ACHN (cell line): Measurements from ENCODE around the gene IRF1.

Experiments
- DNase-seq: peaks from one replicate; pipeline ENCODE4 v3.0.0-alpha.2; 2015
- in situ Hi-C: cut with HindIII; loops from 2 replicates; pipeline ENCODE4 v1.10.0; 2017; ENCODE audit warnings: low sequenced_read_pairs, low pct_ligation_motif_present, low pct_unique_long_range_greater_than_20kb

The IRF1 gene

GRCh38 chr5:132501961-132502931 lies 11.7 kb upstream of the IRF1 start:
- in situ Hi-C loops: no loop called here
- no peak for DNase-seq

GRCh38 chr5:132501629-132501956 lies 11.0 kb upstream of the IRF1 start:
- in situ Hi-C loops: no loop called here
- no peak for DNase-seq

DNA sequence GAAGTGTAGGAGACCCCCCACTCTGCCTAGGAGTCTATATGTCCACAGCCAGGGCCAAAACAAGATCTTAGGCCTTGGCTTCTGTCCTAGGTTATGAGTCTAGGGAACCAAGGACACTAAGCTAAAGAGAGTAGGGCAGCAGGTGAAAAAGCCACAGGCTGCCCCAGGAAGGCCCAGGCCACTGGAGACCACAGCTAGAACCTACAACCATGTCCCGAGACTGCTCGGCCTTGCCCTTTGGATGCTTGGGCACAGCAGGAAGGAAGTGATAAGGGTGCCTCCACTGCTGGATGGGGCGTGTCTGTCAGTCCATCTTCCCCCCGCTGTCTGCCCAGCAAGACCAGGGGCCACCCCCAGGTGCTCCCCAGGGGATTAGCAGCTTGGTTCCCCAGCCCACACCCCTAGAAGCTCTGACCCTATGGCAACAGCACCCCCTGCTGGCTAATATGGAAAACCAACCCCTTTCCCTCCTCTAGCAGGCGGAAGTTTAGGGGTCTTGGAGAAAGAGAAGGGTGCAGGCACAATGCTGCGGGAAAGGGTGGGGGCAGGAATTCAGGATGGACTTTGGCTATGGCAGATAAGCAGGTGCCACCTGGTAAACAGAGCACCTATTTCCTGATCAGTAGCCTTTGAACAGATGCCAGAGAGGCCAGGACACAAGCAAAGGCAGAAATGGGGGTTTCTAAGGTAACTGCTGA lies 10.5 kb upstream of the IRF1 start:
- DNase-seq: peak; percentile 62
- in situ Hi-C loops: no loop called here

DNA sequence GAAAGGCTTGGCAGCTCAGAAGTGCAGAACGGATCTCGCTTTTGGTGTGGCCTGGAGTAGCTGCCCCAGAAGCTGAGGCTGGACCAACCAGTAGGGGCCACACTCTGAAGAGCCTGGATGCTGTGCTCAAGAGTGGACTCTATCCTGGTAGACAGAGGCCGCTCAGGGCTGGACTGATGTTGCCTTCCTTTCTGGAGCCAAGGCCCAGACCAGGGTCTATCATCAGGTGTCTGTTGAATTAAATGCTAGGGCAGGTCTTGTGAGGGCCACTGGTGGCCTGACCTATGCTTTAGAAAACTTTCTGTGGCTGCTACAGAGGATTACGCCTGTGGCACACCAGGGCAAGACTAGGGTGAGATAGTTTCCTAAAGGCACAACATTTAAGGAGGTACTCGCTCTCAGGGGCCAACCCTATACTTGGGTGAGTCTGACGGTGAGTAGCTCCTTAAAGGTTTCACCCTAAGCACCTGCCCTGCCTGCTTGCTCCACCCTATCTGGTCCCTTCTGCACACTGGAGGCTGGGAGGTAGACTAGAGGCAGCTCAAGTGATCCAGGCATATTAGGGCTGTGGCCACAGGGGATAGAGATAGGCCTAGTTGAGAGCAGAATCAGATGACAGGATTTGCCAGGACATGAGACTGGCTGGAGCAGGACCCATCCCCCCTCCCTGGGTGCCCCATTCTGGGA lies 9.8 kb upstream of the IRF1 start:
- in situ Hi-C loops: no loop called here

DNA sequence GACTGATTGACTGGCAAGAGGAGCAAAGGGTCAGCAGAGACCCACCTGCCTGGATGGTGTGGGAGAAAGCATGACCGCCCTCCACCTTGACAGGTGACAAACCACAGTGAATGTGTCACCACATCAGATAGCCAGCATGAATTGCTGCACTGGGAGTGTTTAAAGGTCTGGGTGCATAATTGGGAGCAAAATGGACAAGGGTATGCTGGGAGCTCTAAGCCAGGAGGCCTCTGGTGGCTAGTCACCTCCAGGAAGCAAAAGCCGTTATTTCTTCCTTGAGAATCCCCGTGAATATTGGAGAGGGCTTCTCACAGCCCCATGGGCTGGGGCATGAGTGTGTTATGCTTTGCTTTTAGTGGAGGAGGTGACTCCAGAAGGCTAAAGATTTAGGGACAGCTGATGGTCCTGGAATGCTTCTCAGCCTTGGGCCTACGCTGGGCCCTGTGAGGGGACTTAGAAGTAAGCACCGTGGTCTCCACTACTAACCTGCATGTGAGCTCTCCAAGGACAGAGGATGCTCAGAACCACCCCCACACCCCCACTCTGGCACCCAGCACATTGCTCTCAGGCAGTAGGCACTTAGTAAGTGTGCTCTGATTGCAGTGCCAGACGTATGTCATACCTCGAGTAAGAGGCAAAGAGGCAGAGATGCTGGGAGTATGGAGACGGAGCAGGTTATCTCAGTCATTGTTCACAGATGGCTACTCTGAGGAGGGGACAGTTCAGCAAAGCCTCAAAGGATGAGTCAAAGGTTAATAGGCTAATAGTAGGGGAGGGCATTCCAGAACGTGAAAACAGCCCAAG lies 9.1 kb upstream of the IRF1 start:
- in situ Hi-C loops: loop anchor here (25.0 kb wide), 1 partner anchor 112 kb away; no protein-coding TSS in a partner anchor
- no peak for DNase-seq

More for the DNA sequence above, 9.8 kb upstream of the IRF1 start:
- no peak for DNase-seq

DNA sequence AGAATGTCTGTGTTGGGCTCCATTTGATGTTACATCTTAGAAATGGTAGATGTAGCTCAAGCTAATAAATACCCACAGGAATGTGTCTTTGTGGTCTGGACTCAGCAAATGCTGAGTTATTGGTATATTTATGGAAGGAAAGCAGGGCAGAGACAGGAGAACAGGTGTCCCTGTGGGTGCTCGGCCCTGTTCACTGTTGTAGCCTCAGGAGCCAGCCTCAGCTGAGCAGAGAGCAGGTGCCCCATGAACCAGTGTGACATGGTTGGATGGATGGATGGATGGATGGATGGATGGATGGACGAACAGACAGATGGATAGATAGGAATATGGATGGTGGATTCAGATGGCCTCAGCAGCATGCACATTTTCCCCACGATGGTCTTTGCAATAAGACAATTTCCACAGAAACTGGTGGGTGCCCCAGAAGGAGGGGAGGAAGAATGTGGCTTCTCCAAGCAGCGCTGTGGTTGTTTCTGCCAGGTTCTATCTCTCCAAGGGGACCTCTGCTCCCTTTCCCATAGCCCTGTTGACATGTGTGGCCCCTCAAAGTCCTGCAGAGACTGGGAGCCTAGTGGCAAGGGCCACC lies 8.2 kb upstream of the IRF1 start:
- in situ Hi-C loops: loop anchor here (25.0 kb wide), 1 partner anchor 111 kb away; no protein-coding TSS in a partner anchor
- peak; percentile 35 for DNase-seq

DNA sequence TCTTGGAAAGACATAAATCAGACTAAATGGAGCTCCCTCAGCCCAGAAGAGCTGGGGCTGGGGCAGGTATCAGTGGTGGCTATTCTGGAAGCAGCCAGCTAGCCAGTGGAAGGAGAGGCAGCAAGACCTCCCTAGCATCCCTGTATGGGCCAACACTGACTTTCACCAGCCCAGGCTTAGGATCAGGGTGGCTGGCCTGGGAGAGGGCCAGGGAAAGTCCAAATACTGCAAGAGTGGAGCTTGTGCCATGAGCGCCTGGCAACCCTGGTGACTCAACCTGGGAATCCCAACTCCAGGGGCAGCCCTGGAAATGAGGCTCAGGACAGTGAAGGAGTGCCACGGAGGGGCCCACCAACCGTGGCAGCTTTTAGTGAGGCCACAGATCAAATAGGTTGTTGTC lies 7.6 kb upstream of the IRF1 start:
- DNase-seq: peak; percentile 76
- in situ Hi-C loops: loop anchor here (25.0 kb wide), 1 partner anchor 111 kb away; no protein-coding TSS in a partner anchor

- in situ Hi-C loops: loop anchor here (25.0 kb wide), 1 partner anchor 110 kb away; no protein-coding TSS in a partner anchor
- peak; percentile 94 for DNase-seq
Observed at GRCh38 chr5:132497488-132497997, 7.0 kb upstream of the IRF1 start.

DNA sequence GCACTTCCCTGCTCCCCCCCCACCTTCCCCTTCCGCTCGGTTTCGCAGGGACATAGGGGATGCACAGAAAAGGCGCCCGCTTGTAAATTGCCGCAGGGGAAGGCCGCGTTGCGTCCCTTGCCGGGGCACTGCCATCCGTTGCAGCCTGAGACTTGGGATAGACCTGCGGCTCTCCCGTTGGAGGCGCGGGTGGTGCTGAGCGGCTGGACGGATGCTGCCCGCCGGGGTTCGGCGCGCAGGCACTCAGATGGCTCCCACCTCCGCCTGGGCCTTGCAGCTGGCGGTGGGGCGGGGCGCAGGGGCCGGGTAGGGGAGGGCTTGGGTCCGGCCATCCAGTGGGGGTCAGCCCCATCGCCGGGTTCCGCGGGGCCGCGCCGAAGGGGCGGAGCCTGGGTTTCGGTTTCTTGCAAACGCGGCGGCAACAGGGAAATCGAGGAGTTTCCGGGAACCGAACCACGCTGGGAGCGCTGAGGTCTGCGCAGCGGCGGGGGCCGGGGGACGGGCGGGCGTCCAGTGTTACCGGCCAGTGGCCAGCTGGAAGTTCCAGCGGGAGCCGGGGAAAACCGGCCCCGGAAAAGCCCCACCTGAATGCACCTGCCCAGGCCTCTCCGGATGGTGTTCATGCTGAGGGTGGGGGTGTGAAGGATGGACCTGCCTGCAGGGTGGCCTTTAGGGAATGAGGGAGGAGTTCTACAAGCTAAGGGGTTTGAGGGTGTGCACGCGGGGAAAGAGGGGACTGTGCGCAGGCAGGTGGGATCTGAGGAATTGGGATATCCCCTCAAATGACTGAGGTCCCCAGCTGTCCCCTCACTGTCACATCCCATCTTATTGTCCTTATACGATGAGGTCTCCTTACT lies 6.3 kb upstream of the IRF1 start:
- DNase-seq: peak; percentile 90
- in situ Hi-C loops: loop anchor here (25.0 kb wide), 1 partner anchor 110 kb away; no protein-coding TSS in a partner anchor

DNA sequence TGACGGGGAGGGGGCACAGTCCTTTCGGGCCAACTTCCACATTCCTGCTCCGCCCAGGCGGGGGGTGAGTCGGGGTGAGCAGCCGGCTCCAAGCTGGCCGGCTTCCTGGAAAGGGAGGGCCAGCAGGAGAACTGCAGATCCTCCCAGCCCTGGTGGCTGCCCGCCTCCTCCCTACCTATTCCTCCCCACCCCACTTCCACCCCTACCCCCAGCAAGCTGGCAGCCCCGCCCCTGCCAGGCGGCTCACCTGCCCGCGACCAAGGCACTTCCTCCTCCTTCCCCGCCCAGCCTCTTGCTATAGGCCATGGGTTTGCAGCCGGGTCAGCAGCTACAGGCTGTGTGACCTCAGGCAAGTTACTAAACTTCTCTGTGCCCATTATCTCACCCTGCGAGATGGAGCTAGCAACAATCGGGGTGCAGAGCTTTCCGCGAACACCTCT lies 5.6 kb upstream of the IRF1 start:
- DNase-seq: peak; percentile 92
- in situ Hi-C loops: loop anchor here (25.0 kb wide), 1 partner anchor 109 kb away; no protein-coding TSS in a partner anchor

DNA sequence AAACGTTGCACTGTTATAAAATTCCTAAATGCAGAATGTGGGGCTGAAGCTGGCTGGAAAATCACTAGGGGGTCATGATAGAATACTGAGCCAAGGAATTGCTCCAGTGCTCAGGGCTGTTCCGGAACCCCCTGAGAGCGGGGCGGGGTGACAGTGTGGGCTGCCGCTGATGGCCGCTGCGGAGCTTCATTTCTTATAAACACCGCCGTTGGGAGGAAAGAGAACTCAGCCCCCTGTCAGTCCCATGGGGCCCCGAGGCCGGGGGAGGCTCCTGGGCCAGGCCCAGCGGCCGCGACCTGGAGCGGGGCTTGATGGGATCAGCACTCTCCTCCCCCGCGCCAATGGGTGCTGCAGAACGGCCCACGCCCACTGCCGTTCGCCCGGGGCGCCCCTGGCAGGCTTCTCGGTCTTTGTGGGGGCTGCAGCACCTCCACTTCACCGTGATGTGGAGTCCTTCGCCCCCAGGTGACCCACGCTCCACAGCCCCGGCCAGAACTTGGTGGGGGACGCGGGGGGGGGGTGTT lies 5.2 kb upstream of the IRF1 start:
- in situ Hi-C loops: loop anchor here (25.0 kb wide), 1 partner anchor 108 kb away; no protein-coding TSS in a partner anchor
- peak; percentile 86 for DNase-seq

- in situ Hi-C loops: loop anchor here (25.0 kb wide), 1 partner anchor 107 kb away; no protein-coding TSS in a partner anchor
- DNase-seq: no peak
Observed at GRCh38 chr5:132493821-132494220, 3.2 kb upstream of the IRF1 start.

- no peak for DNase-seq
- in situ Hi-C loops: loop anchor here (25.0 kb wide), 1 partner anchor 106 kb away; no protein-coding TSS in a partner anchor
Observed at GRCh38 chr5:132493241-132493640, 2.7 kb upstream of the IRF1 start.

DNA sequence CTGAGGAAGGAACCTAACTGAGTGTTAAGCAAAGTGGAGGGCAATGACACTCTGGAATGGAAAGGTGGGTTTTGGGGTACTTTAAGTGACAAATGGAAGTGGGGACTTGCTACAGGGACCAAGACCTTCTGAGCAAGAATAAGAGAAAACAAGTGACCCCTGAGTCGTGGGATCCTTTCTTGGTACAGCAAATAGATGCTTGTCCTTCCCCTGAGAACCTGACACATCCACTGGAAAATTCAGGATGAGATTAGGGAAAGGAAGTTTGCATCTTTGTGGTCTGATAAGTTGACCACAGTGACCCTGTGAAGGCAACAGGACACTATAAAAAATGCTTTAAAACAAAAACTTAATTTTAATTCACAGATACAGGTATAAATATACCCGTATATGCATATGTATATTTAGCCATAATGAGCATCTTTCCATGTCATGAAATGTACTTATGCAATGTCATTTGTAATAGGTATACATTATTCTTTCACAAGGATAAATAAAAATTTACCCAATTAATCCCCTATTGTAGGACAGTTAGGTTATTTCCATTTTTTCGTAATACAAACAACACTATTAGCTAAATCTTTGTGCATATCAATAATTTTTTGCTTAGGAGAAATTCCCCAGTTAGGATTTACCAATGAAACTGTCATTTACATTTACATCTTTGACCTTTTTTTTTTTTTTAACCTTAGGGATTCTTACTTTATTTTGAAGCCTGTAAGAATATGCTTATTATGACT lies 2.0 kb upstream of the IRF1 start:
- DNase-seq: no peak
- in situ Hi-C loops: loop anchor here (25.0 kb wide), 1 partner anchor 105 kb away; no protein-coding TSS in a partner anchor
